Neuronal stem cell (in vitro differentiated cells): ENCODE data around the gene GRAMD2B.

ENCODE experiments used
- DNase-seq: peaks from one replicate; pipeline ENCODE4 v3.0.0-alpha.2; 2013; ENCODE audit warnings: low spot score
- H2AFZ ChIP-seq: one replicate; pipeline ENCODE4 v1.6.1; 2013; ENCODE audit warnings: mild to moderate bottlenecking, low read length, inconsistent platforms
- H2AK5ac ChIP-seq: 2 replicates; pipeline ENCODE4 v1.6.1; 2013; ENCODE audit warnings: low read depth, mild to moderate bottlenecking, inconsistent platforms, low read length, moderate library complexity, mixed read lengths
- H2BK120ac ChIP-seq: 2 replicates; pipeline ENCODE4 v1.6.1; 2013; ENCODE audit warnings: low read depth, mild to moderate bottlenecking, inconsistent platforms, low read length, moderate library complexity, mixed read lengths
- H2BK12ac ChIP-seq: one replicate; pipeline ENCODE4 v1.6.1; 2013; ENCODE audit warnings: low read length, inconsistent platforms
- H2BK15ac ChIP-seq: 2 replicates; pipeline ENCODE4 v1.6.1; 2013; ENCODE audit warnings: mild to moderate bottlenecking, low read length, inconsistent platforms, mixed read lengths
- H2BK5ac ChIP-seq: one replicate; pipeline ENCODE4 v1.6.1; 2013; ENCODE audit warnings: inconsistent platforms, mild to moderate bottlenecking, low read length, moderate library complexity
- H3K14ac ChIP-seq: one replicate; pipeline ENCODE4 v1.6.1; 2013; ENCODE audit warnings: low read length, inconsistent platforms
- H3K18ac ChIP-seq: 2 replicates; pipeline ENCODE4 v1.6.1; 2013; ENCODE audit warnings: low read length, inconsistent platforms
- H3K23ac ChIP-seq: 2 replicates; pipeline ENCODE4 v1.6.1; 2013; ENCODE audit warnings: low read depth, mild to moderate bottlenecking, mixed read lengths, low read length, inconsistent platforms; ENCODE audit not compliant: poor library complexity
- H3K27ac ChIP-seq: replicated peaks from 3 replicates; pipeline ENCODE4 v1.5.1; 2013; ENCODE audit warnings: low read length, inconsistent platforms
- H3K27me3 ChIP-seq, 3 experiments: 2 replicates each; pipeline ENCODE4 v1.6.1; 2013; ENCODE audit warnings: low read length in 3 of 3, mild to moderate bottlenecking in 2 of 3, inconsistent platforms in 1 of 3, low read depth in 1 of 3, mixed read lengths in 1 of 3, moderate library complexity in 1 of 3; ENCODE audit not compliant: control insufficient read depth in 3 of 3, insufficient read depth in 3 of 3
- H3K36me3 ChIP-seq, 2 donors: replicated peaks in 1 of 2; 2 replicates each; pipeline ENCODE4 v1.6.1; 2013; ENCODE audit warnings: low read length in 2 of 2; ENCODE audit not compliant: control insufficient read depth in 2 of 2, insufficient read depth in 2 of 2
- H3K4ac ChIP-seq: 2 replicates; pipeline ENCODE4 v1.6.1; 2013; ENCODE audit warnings: inconsistent platforms, mild to moderate bottlenecking, low read length, moderate library complexity
- H3K4me1 ChIP-seq, 2 donors: 1 replicate in 1 of 2; 2 replicates in 1 of 2; pipeline ENCODE4 v1.6.1; 2013; ENCODE audit warnings: low read length in 2 of 2, low read depth in 1 of 2; ENCODE audit not compliant: control insufficient read depth in 2 of 2, insufficient read depth in 1 of 2
- H3K4me2 ChIP-seq: one replicate; pipeline ENCODE4 v1.6.1; 2013; ENCODE audit warnings: mild to moderate bottlenecking, low read length, inconsistent platforms; ENCODE audit not compliant: insufficient read depth, poor library complexity, severe bottlenecking
- H3K4me3 ChIP-seq, 2 donors: 2 replicates each; pipeline ENCODE4 v1.5.1; 2013; ENCODE audit warnings: low read length in 2 of 2, mild to moderate bottlenecking in 2 of 2, inconsistent platforms in 1 of 2, moderate library complexity in 1 of 2
- H3K79me1 ChIP-seq: one replicate; pipeline ENCODE4 v1.6.1; 2013; ENCODE audit warnings: low read depth, mild to moderate bottlenecking, inconsistent platforms, low read length, moderate library complexity
- H3K9ac ChIP-seq: one replicate; pipeline ENCODE4 v1.6.1; 2013; ENCODE audit warnings: mild to moderate bottlenecking, low read depth, low read length, inconsistent platforms; ENCODE audit not compliant: poor library complexity
- H3K9me3 ChIP-seq, 2 donors: replicated peaks in 1 of 2; 2 replicates each; pipeline versions ENCODE3 to v1.6.1; 2013; ENCODE audit warnings: low read length in 2 of 2, mild to moderate bottlenecking in 2 of 2, inconsistent platforms in 1 of 2, low read depth in 1 of 2, mixed read lengths in 1 of 2, moderate library complexity in 1 of 2; ENCODE audit not compliant: control insufficient read depth in 2 of 2, insufficient read depth in 1 of 2
- H4K8ac ChIP-seq: one replicate; pipeline ENCODE4 v1.6.1; 2013; ENCODE audit warnings: low read depth, mild to moderate bottlenecking, inconsistent platforms, low read length, moderate library complexity
- H4K91ac ChIP-seq: one replicate; pipeline ENCODE4 v1.6.1; 2013; ENCODE audit warnings: low read length, low read depth, mild to moderate bottlenecking, inconsistent platforms; ENCODE audit not compliant: poor library complexity
- WGBS, 2 donors: extraction: QIAGEN DNeasy Blood & Tissue Kit; methylation state at CpG; one replicate each; pipeline ENCODE4 v1.1.7; 2013; ENCODE audit warnings: missing lambda C conversion rate in 2 of 2, mixed read lengths in 1 of 2; ENCODE audit not compliant: insufficient read length in 2 of 2, insufficient replicate concordance in 1 of 2; ENCODE audit errors: extremely low coverage in 2 of 2; 5-methylcytosine and 5-hydroxymethylcytosine counted together

The GRAMD2B gene

GRCh38 chr5:126430631-126431030 is 7.4 kb downstream of the GRAMD2B start:
- H3K18ac ChIP-seq = no peak overlapping the region
- H3K36me3 ChIP-seq = no peaks in the 10 kb centered on the region
- H3K9ac ChIP-seq = no peak overlapping the region
- H3K4ac ChIP-seq = no peak overlapping the region
- no peak overlapping the region for H2BK5ac ChIP-seq
- DNase-seq = no peak
- no peak overlapping the region for H2BK120ac ChIP-seq
- H3K14ac ChIP-seq = no peak overlapping the region
- no peak overlapping the region for H2BK12ac ChIP-seq
- no peak overlapping the region for H3K4me2 ChIP-seq
- H3K4me1 ChIP-seq = no peaks in the 10 kb centered on the region
- no peak overlapping the region for H4K91ac ChIP-seq
- no peak overlapping the region for H3K4me3 ChIP-seq
- H3K23ac ChIP-seq = no peak overlapping the region
- no peak overlapping the region for H4K8ac ChIP-seq
- H2AK5ac ChIP-seq = no peak overlapping the region
- H3K79me1 ChIP-seq = no peaks in the 10 kb centered on the region
- H3K9me3 ChIP-seq = no peaks in the 10 kb centered on the region
- H3K27me3 ChIP-seq = no peaks in the 10 kb centered on the region
- no peak overlapping the region for H2BK15ac ChIP-seq
- no peak overlapping the region for H3K27ac ChIP-seq
- no peak overlapping the region for H2AFZ ChIP-seq

DNA sequence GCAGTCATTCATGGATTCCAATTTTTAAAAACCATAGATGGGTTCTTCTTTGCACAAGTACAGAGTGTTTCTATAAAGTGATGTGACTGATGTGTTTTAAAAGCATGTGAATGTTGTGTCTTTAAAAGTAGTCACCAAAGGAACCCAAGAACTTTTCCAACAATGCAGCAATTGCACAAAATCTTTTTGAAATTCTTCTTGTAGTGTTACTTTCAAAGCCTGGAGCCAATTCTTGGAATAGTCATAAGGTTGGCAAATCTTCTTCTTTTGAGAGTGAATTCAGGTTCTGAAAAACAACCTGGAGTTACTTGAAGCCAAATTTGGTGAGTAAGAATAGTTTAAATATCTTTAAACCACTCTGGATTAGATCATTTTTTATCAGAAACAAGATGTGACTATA is 10.5 kb downstream of the GRAMD2B start:
- no peak overlapping the region for H2BK15ac ChIP-seq
- no peak overlapping the region for H2BK12ac ChIP-seq
- no peaks in the 10 kb centered on the region for H3K9me3 ChIP-seq
- no peaks in the 10 kb centered on the region for H3K79me1 ChIP-seq
- no peak overlapping the region for H2AK5ac ChIP-seq
- H2BK5ac ChIP-seq = no peak overlapping the region
- H3K4me1 ChIP-seq = no peaks in the 10 kb centered on the region
- H3K23ac ChIP-seq = no peak overlapping the region
- H3K4ac ChIP-seq = no peak overlapping the region
- H3K27me3 ChIP-seq = peaks cover 0 to 5% (median 0%) of the 10 kb centered on the region in 3 experiments
- no peak overlapping the region for H4K8ac ChIP-seq
- H3K9ac ChIP-seq = no peak overlapping the region
- no peak overlapping the region for H3K14ac ChIP-seq
- no peak overlapping the region for H3K4me3 ChIP-seq
- no peak overlapping the region for H3K18ac ChIP-seq
- no peak overlapping the region for H2BK120ac ChIP-seq
- no peaks in the 10 kb centered on the region for H3K36me3 ChIP-seq
- no peak overlapping the region for H2AFZ ChIP-seq
- no peak overlapping the region for H3K4me2 ChIP-seq
- no peak overlapping the region for H4K91ac ChIP-seq
- no peak overlapping the region for H3K27ac ChIP-seq
- DNase-seq = no peak

DNA sequence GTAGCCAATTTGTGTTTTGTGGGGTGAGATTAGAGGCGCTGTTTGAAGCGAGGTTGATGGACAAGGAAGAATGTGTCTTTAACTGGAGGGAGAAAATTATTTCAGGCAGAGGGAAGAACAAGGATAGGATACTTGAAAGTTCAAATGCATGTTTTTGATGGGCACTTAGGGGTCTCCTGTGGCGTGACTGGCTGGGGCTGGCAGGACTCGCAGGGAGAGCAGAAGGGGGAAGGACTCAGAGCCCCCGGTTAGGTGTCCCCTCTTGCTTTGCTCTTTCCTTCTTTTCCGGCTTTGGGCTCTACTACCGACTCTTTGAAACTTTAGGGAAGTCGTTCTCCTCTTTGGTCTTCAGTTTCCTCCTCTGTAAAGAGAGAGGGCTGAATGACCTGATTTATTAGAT is 12.1 kb downstream of the GRAMD2B start:
- H3K27ac ChIP-seq = no peak overlapping the region
- H3K36me3 ChIP-seq = no peaks in the 10 kb centered on the region
- peaks cover 0 to 5% (median 0%) of the 10 kb centered on the region in 3 experiments for H3K27me3 ChIP-seq
- H2BK12ac ChIP-seq = no peak overlapping the region
- no peak overlapping the region for H2BK120ac ChIP-seq
- H4K8ac ChIP-seq = no peak overlapping the region
- no peak overlapping the region for H3K23ac ChIP-seq
- no peak overlapping the region for H4K91ac ChIP-seq
- WGBS, 2 donors = 100% methylated on average over 1 of the region's 8 CpGs; no CpG with 5 or more reads in 1 of the 2 donors
- no peak overlapping the region for H2BK5ac ChIP-seq
- no peak for DNase-seq
- H3K4me3 ChIP-seq = no peak overlapping the region
- H3K4me2 ChIP-seq = no peak overlapping the region
- H3K4ac ChIP-seq = no peak overlapping the region
- H3K14ac ChIP-seq = no peak overlapping the region
- no peaks in the 10 kb centered on the region for H3K9me3 ChIP-seq
- no peak overlapping the region for H2AK5ac ChIP-seq
- no peak overlapping the region for H2BK15ac ChIP-seq
- H2AFZ ChIP-seq = no peak overlapping the region
- no peaks in the 10 kb centered on the region for H3K79me1 ChIP-seq
- H3K9ac ChIP-seq = no peak overlapping the region
- no peak overlapping the region for H3K18ac ChIP-seq
- no peaks in the 10 kb centered on the region for H3K4me1 ChIP-seq

DNA sequence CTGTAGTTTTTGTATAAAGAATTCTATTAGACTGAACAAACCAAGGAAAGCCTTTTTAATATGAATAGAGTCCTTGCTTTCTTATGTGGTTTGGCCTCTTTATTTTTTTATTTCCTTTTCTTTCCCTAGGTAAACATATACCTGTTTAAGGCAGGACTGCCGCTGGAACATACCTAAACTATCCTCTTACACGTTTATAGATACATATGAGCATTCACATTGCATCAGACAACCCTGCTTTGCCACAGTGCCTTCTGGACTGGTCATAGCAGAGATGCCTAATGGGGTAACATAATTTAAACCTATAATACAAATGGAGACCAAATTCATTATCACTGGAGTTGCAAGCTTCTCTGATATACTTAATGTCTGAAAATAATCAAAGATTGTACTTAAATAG is 12.5 kb downstream of the GRAMD2B start:
- Histone ChIP-seq H3K9ac (no peak overlapping the region), H3K9me3 (no peaks in the 10 kb centered on the region), H3K27ac (no peak overlapping the region), H2AFZ (no peak overlapping the region), H2AK5ac (no peak overlapping the region), H3K4me3 (no peak overlapping the region), H2BK120ac (no peak overlapping the region), H4K8ac (no peak overlapping the region), H3K27me3 (peaks cover 0 to 5% (median 0%) of the 10 kb centered on the region in 3 experiments), H2BK5ac (no peak overlapping the region), H3K4me2 (no peak overlapping the region), H4K91ac (no peak overlapping the region), H2BK12ac (no peak overlapping the region), H3K4ac (no peak overlapping the region), H3K36me3 (no peaks in the 10 kb centered on the region), H3K4me1 (no peaks in the 10 kb centered on the region), H3K23ac (no peak overlapping the region), H3K14ac (no peak overlapping the region), H3K79me1 (no peaks in the 10 kb centered on the region), H2BK15ac (no peak overlapping the region), H3K18ac (no peak overlapping the region)
- WGBS, 2 donors = no CpG with 5 or more reads among the region's 2 CpGs
- DNase-seq = no peak
